HG03342 (cell line): ENCODE results near the gene SMARCA2.
A peak's percentile ranks its signal among the peaks of the same experiment; 100 is the strongest.

Experiments
- ATAC-seq: cut with Tn5 transposase; IDR thresholded peaks from one replicate; pipeline ENCODE4 v1.9.1; 2021; ENCODE audit warnings: mild to moderate bottlenecking, moderate library complexity; ENCODE audit not compliant: unreplicated experiment

Gene SMARCA2

DNA sequence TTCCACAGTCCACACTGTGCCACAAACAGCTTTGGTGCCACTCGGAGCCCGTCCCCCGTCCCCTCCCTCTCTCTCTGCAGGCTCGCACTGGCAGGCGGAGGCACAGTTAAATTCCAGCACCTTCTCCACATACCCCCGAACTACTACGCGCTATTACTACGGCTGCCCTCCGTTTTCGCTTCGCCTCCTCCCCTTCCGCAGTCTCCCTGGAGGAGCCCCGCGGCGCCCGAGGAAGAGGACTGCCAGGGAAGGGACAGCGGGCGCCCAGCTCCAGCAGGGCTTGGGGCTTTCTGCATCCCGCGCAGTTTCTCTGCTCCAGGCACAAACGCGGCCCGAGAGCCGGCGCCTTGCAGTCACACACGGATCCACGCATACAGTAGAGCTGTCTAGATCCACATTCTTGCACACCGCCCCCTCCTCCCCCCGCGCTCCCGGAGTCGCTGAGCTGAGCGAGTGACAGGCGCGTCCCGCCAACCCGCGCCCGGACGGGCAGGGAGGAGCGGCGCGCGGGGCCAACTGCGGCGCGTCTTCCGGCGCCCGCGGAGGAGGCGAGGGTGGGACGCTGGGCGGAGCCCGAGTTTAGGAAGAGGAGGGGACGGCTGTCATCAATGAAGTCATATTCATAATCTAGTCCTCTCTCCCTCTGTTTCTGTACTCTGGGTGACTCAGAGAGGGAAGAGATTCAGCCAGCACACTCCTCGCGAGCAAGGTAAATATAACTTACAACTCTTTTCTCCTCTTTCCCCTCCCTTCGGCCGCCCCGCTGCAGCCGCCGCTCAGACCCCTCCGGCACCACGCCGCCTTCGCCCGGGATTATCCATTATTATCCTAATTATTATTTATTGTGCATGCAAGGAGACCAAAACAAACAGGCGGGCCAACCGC is at the start of gene SMARCA2:
TSS of gene SMARCA2 (plus strand) at position 652 of the 885 bp plus-strand sequence. CDS start 13,676 bp downstream, outside the sequence.
- peak; percentile 82 for ATAC-seq

DNA sequence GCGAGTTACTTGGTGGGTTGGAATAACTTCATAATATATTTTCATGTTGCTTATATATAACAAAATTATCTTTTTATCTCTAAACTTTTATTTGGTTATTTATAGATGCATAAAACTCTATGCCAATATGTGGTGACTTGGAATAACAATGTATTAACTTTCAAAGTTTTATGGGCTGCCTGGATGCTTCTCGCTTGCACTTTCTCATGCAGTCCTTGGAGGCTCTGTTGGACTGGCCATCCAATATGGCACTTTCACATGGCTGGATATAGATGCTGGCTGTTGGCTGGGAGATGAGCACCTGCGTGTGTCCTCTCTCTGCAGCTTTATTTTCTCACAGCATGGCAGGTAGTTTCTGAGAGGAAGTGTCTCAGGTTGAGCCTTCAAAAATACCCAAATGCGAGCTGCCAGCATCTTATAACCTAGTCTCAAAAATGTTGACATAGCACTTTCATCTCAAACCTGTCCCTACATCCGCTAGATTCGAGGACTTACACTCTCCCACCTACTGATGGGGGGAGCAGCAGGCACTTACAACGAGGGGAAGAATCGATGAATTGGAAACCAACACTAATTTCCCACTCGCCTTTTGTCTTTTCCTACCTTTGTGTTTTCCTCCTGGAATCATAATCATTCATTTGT is 48.3 kb upstream of the SMARCA2 start:
- no peak for ATAC-seq

DNA sequence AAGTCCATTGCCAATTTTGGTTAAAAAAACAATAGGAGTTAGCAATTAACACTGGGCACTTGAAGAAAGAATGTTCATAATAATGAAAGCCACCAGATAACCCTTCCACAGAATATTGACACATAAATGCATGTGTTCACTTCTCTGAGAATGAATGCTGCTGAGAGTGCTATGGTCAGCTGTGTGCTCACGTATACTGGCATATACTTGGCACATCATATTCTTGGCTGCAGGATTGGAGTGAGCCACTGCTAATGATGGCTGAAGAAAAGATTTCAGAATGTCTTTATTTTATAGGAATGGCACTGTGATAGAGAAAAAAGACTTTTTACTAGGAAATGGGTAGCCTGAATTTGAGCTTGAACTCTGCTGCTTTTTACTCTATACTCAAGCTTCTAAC is 46.0 kb upstream of the SMARCA2 start:
- no peak for ATAC-seq

DNA sequence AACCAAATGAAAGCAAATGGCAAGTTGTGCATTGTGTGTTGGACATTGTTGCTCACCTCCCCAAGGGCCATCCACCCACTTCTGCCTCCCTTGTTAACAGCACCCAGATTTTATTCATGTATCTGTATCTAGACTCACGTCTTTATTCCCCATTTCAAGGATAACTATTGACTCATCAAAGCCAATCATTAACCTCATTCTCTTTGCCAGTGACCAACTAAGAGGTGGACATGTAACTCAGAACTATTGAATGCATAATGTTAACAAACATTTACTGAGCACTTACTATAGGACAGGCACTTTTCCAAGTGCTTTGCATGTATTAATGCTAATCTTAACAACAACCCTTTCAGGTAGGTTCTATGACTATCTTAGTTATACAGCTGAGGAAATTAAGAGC is 45.2 kb upstream of the SMARCA2 start:
- ATAC-seq: no peak

DNA sequence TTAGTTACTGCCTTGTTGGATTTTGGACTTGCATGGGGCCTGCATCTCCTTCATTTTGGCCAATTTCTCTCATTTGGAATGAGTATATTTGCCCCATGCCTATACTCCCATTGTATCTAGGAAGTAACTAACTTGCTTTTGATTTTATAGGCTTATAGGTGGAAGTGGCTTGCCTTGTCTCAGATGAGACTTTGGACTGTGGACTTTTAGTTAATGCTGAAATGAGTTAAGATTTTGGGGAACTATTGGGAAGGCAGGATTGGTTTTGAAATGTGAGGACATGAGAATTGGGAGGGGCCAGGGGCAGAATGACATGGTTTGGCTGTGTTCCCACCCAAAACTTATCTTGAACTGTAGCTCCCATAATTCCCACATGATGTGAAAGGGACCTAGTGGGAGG is 42.5 kb upstream of the SMARCA2 start:
- no peak for ATAC-seq

DNA sequence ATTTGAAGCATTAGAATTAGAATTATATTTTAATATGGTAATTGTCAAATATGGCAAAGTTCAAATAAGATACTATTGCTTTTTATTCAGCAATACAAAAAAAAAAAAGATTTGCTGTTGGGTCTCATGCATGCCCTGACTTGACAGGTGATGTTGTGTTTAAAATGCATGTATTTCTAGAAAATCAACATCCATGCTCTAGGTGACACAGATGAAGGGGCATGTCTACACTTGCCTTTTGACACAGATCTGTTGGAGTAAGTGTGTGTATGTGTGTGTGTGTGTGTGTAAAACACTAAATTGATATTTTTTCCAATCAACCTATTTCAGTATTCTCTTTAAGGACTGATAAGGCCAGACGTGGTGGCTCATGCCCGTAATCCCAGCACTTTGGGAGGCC is 38.1 kb upstream of the SMARCA2 start:
- ATAC-seq: no peak

DNA sequence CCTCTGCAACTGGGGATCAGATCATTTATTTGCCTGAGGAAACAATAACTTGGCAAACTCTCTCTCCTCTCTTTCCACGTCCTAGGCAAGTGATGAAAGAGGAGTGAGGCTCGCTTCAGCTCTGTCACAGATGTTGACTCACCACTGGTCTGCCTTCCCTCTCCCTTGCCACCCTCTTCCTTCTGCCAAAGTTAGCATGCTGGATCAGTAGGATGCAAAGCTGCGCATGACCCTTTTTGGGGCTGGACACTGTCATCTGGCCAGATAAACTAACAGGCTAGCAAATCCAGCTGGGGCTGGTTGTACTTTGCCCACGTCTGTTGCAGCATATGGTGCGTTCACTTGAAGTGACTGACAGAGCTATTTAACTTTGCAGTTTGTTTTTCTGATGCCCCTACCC is 36.2 kb upstream of the SMARCA2 start:
- ATAC-seq: no peak

DNA sequence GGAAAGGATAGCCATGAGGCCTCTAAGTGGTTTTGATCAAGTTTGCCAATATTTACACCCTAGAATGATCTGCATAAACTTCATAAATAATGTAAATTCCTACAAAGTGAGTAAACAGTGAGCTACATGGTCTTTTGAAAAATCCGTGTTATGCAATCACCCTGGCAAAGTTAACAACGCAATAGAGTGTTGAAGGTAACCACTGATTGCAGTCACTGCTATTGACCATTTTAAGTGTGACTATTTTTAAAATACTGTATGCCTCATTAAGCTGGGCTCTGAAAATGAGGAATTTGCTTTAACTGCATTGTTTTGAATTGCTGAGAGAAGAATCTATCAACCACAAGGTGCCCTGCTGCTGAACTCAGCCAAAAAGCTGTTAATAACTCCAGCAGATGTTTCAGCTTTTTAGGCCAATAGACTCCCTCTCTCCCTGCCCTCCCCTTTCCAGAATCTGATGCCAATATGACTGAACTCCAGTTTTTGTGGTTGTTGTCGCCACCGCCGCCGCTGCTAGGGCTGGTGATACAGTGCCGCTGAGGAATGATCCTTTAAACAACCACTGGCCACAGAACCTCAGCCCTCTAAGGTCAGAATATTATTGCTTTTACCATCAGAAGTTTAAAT is 35.3 kb upstream of the SMARCA2 start:
- ATAC-seq: no peak

DNA sequence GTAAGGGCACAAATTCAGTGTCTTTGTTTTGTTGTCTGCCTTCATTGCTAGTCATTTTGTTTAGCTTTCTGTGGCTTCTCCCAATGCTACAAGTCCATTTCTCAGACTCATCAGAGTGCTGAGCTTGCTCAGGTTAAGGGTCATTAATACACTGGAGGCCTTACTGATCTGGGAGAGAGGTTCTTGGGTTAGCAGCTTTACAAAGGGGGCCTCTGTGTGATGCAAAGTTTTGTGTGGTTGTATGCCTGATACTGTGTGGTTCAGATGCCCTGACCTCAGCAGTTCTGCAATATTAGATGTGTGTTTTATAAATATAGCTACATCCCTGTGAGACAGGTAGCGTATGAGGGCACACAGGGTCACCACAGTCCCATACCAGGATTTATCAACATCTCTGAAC is 34.8 kb upstream of the SMARCA2 start:
- ATAC-seq: no peak

DNA sequence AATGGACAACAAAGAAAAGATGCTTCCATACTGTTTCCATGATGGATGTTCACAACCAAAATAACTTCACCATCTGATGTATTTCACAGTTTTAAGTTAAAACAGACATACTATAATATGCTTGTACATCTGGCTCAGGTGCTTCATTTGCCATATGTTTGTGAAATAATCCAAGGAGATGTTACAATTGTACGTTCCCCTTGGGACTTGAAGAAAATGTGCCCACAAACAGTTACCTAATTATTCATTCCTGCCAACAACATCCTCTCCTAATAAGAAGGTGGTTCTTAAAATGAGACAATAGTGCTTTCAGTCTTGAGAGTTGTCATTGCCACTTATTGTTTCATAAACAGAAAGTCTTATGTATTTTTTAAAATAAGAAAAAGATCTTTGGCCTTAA is 33.1 kb upstream of the SMARCA2 start:
- no peak for ATAC-seq

DNA sequence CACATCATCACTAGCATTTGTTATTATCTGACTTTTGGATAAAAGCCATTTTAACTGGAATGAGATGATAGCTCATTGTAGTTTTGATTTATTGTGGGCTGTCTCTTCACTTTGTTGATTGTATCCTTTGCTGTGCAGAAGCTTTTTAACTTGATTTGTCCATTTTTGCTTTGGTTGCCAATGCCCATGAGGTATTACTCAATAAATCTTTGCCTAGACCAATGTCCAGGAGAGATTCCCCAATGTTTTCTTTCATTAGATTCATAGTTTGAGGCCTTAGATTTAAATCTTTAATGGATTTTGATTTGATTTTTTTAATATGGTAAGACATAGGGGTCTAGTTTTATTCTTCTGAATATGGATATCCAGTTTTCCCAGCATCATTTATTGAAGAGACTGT is 28.8 kb upstream of the SMARCA2 start:
- no peak for ATAC-seq

DNA sequence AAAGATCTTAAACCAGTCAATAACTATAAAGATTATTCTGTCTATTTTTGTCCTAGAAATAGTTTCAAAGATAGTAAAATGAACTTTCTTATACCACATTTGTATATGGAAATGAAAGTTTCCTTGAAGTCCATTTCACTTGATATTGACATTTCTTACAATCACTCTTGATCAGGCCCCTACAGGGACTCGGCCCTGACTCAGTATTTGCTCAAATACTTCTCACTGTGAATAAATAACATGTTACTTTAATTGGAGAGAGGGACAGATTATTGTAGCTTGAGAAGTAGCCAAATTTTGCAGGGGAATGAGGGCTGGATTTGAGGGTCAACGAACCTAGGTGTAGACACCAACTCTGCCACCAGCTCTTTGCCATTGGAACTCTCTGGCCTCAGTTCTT is 25.6 kb upstream of the SMARCA2 start:
- no peak for ATAC-seq

DNA sequence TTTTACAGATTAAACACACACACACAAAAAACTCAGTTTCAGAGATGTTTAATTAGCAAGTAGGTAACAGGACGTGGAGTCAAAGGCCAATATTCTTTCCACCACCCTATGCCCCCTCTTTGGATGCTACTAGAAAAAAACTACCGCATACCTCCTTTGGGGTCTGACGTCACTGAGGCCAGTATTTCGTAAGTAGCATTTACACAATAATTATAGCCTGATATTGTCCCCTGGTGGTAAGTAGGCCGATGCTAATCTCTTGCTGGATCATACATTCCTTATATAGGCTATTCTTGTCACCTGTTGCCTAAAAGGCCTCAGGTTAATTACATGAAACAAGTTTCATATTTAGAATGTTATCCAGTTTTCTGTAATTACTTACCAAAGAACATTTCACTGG is 21.0 kb upstream of the SMARCA2 start:
- no peak for ATAC-seq

DNA sequence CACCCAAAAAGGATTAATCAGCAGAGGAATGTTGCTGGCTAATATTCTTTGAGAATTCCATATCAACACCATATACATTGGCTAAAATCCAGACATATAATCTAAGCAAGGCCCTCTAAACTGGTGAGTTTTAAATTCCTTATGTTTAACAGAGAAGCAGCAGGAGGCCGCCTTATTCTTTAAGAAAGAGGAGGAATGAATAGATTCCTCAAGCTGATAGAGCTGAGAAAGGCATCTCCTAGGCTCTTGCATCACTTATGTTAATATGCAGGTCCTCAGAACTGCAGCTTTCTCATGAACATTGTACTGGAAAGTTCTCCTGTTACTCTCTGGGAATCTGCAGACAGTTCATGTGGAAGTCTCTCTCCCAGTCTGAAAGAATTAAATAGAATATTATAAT is 20.1 kb upstream of the SMARCA2 start:
- no peak for ATAC-seq

DNA sequence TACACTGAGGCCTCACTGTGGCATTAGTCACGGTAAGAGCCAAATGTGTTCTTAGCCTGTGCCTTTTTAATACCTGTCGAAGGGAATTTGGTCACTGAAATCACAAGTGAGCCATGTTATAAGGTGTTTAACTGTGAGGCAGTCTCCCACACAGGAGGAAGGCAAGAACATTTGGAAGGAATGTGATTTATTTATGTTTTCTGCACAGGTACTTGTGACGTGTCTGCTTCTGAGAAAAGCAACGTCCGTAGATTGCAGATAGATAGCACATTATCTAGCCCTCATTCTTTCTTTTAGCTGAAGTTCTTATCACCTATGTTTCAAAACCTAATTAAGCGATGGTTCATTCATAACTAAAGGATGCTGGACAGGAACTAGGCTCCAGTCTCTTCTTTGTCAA is 19.0 kb upstream of the SMARCA2 start:
- no peak for ATAC-seq

DNA sequence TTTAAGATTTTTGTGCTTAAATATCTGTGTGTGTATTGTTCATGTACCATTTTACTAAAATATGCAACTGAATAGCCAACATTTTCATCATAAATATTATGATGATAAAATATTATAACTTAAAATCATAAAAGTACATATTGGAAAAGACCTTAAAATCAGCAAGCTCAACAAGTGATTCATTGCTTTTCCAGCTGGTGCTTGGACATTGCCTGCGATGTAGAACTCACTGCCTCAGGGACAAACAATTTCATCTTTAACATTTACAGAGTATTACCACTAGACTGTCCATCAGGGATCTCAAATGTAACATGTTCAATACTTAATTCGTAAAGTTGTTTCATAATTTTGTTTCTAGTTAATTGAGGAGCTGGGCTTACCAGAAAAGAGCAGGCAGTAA is 17.5 kb upstream of the SMARCA2 start:
- ATAC-seq: no peak

DNA sequence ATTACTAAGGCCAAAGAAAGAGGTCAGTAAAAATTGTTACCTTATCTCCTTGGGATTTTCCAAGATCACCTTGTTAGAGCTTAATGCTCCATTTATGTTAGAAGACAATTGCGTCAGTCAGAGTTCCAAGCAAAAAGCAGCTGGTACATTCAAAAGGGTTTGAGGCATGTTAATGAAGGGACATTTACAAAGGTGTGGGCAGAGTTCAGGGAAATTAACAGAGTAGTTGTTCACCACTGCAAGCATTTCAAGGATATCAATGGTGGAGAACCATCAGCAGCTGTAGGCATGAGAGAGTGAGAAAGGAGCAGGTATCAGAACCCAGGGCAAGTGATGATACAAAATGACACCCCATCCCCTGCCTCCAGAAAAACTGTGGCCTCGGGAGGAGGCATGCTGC is 17.0 kb upstream of the SMARCA2 start:
- ATAC-seq: no peak

DNA sequence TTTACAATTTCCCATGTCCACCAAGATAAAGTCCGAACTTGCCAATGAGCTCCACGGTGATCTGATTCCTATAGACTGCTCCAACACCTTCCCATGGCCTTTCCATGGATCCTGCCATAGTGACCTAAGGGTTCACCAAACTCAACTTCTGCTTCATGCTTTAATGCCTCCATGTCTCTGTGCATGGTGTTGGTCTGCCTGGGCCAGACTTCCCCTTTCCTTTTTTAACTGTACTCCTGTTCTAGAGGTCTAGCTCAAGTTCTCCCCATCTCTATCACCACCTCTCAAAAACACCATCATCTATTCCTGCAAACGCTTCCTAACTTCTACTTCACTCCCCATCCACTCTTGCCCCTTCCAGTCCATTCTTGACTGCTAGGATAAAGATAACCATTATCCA is 14.8 kb upstream of the SMARCA2 start:
- no peak for ATAC-seq

DNA sequence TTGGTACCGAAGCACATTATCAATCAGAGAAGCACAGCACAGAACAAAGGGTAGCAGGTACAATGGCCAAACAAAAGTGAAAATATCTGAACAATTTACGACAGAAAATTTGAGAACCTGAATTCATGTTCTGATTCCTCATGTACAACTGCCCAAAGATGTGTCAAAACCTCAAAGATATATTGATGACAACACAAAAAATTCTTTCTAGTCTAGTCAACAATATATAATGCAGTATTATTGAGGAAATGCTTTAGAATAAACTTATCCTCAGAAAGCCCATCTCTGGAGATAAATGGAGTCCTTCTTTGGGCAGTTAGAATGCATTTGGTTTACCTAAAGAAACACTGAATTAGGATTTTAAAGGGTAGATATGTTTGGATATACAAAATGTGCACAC is 6.8 kb upstream of the SMARCA2 start:
- ATAC-seq: no peak

DNA sequence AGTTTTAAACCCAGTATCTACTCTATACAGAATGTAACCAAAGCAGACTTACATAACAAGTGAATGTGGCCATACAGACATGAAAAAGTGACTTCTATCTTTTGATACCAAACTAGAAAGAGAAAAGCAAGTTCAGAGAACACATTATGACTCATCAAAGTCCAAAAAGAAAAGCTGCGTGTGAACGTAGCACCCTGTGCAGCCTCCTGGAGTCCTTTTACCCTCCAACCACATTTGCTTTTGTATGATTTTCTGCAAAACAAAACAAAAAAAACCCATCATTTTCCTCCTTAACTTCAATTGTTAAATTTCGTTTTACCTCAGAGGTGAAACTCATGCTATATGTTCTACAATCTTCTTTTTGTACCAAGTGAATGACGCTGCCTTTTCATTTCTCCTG is 2.8 kb upstream of the SMARCA2 start:
- no peak for ATAC-seq

DNA sequence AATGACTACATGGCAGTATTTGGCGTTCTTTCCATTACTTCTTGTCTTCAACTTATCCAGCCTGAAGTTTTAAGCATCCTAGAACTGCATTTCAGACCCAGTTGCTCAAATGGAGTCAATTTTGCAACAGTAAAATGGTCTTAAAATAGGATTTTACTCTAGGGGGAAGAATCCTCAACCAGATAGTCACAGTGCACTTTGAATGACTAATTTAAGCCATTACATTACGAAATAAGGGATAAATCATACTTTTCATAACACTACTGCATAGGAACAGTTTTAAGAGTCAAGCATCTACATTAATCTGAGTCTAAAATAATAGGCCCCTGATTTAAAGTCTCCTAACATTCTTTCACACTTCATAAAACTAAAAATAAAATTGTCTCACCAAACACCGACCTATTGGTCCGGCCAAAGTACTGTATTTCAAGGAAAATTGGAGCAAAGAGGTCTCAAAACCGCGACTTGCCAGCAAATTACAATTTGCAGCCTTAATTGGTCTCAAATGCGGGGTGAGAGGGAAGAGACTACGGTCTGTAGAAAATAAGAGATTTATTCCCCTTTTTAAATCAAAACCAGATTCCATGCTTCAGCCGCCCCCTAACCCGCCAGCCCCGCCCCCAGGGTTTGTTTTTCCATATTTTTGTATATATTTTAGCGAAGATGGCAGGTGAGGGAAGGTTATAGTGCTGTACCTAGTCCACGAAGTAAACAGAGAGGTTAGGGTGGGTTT is 1.2 kb upstream of the SMARCA2 start:
- ATAC-seq: no peak
